Gastroesophageal sphincter (tissue), 3 donors: ENCODE data around the gene MTX2.

Experiments used
- CTCF ChIP-seq, 4 experiments: fragments of 200-600 bp in 2 of 4; fragments of 450-650 bp in 2 of 4; sonication (generic) in 1 of 4; IDR thresholded peaks; one replicate each; pipeline ENCODE4 v1.5.1; 2017 to 2019; ENCODE audit warnings: antibody characterized with exemption in 4 of 4, mild to moderate bottlenecking in 2 of 4, moderate library complexity in 2 of 4
- POLR2A ChIP-seq, 2 donors: fragments of 450-650 bp; IDR thresholded peaks; one replicate each; pipeline ENCODE4 v1.6.1; 2017; ENCODE audit warnings: antibody characterized with exemption in 2 of 2, mild to moderate bottlenecking in 2 of 2, moderate library complexity in 1 of 2

GRCh38 chr2:176356251-176356650 lies 87.0 kb downstream of the MTX2 start:
- no peak for TF ChIP-seq POLR2A (IDR thresholded peaks at IDR 0.05)
- TF ChIP-seq CTCF (IDR thresholded peaks at IDR 0.05) = no peak
